Stimulated activated CD8-positive, alpha-beta memory T cell treated with anti-CD3 and anti-CD28 coated beads, Interleukin-12 subunit alpha, Interleukin-12 subunit beta, amount 100 ng/mL, for 24 hours (primary cell): ENCODE results near the gene ZNF75A.
"Not testable (repeated sequence)": the region's sequence is repeated elsewhere in the genome, so short reads cannot be mapped to it uniquely, and the experiment has no call there.

Source experiments
- DNase-seq: peaks from one replicate; pipeline ENCODE4 v3.0.0-alpha.2; 2020; ENCODE audit errors: extremely low read depth

The ZNF75A gene

GRCh38 chr16:3305109-3306068 lies at the start of gene ZNF75A, which contains the start of gene TIGD7:
Gene ZNF75A (plus strand): TSS chr16:3305497. CDS start chr16:3308429, 2,932 bp downstream.
Gene TIGD7 (minus strand): TSS chr16:3305430. CDS start chr16:3300614, 4,816 bp downstream.
- DNase-seq, result peak; percentile 50

- DNase-seq, result no peak
These were observed 49.0 kb upstream of the ZNF75A start, which contains the start of gene MEFV for GRCh38 chr16:3256146-3256865. Gene MEFV (minus strand): TSS chr16:3256633. CDS start chr16:3256587, 46 bp downstream.

- no peak for DNase-seq
These were observed 48.3 kb upstream of the ZNF75A start for GRCh38 chr16:3256866-3257465.

GRCh38 chr16:3259836-3260235 lies 45.5 kb upstream of the ZNF75A start:
- DNase-seq, result no peak

GRCh38 chr16:3262517-3262916 lies 42.8 kb upstream of the ZNF75A start:
- DNase-seq, result no peak

GRCh38 chr16:3264137-3265036 lies 40.9 kb upstream of the ZNF75A start:
- DNase-seq, result peak; percentile 98

- no peak for DNase-seq
These were observed 38.3 kb upstream of the ZNF75A start for GRCh38 chr16:3266873-3267537.

GRCh38 chr16:3268294-3268693 lies 37.0 kb upstream of the ZNF75A start:
- no peak for DNase-seq

GRCh38 chr16:3270718-3271117 lies 34.6 kb upstream of the ZNF75A start:
- not testable (repeated sequence) for DNase-seq

GRCh38 chr16:3271281-3271680 lies 34.0 kb upstream of the ZNF75A start:
- not testable (repeated sequence) for DNase-seq

- no peak for DNase-seq
These were observed 30.8 kb upstream of the ZNF75A start for GRCh38 chr16:3274490-3274889.

- no peak for DNase-seq
These were observed 30.4 kb upstream of the ZNF75A start for GRCh38 chr16:3274947-3275346.

GRCh38 chr16:3276679-3277078 lies 28.6 kb upstream of the ZNF75A start:
- no peak for DNase-seq

- no peak for DNase-seq
These were observed 24.0 kb upstream of the ZNF75A start for GRCh38 chr16:3281222-3281820.

GRCh38 chr16:3282103-3282729 lies 23.1 kb upstream of the ZNF75A start:
- DNase-seq, result no peak

- DNase-seq, result peak; percentile 82
These were observed 22.4 kb upstream of the ZNF75A start, which contains the start of gene ZNF263 for GRCh38 chr16:3282730-3283542. Gene ZNF263 (plus strand): TSS chr16:3283491. CDS start chr16:3283819, 328 bp downstream.

- no peak for DNase-seq
These were observed 21.5 kb upstream of the ZNF75A start for GRCh38 chr16:3283543-3284447.

GRCh38 chr16:3285131-3285530 lies 20.2 kb upstream of the ZNF75A start:
- no peak for DNase-seq
